Hepatocyte (in vitro differentiated cells): ENCODE measurements around the gene TFB2M.

Experiments used
- EZH2 ChIP-seq: fragments of 200-600 bp; sonication (generic); IDR thresholded peaks from 2 replicates; pipeline ENCODE4 v1.6.1; 2016; ENCODE audit warnings: antibody characterized with exemption, mild to moderate bottlenecking, borderline replicate concordance
- TF ChIP-seq, protein P1 (sequence below): fragments of 200-600 bp; sonication (generic); IDR thresholded peaks from 2 replicates; pipeline ENCODE4 v1.5.1; 2016; ENCODE audit warnings: antibody characterized with exemption, mild to moderate bottlenecking; ENCODE audit not compliant: poor library complexity

DNA sequence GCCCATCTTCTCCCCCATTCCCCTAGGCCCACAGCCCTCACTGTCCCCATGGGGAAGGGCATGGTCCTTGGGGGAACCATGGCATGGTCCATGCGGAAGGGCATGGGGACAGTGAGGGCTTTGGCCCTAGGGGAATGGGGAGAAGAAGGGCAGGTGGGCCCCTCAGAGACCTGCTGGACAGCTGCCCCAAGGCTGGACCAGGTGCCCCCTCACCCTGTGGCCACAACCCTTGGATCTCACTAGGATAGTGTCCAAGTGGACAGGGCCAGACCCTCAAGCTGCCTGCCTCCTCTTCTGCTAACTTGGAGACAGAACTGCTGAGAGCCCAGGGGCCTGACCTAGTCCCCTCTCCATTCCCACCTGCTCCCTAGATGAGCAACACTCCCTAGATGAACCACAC lies 46.5 kb downstream of the TFB2M start:
- TF ChIP-seq, protein P1, sequence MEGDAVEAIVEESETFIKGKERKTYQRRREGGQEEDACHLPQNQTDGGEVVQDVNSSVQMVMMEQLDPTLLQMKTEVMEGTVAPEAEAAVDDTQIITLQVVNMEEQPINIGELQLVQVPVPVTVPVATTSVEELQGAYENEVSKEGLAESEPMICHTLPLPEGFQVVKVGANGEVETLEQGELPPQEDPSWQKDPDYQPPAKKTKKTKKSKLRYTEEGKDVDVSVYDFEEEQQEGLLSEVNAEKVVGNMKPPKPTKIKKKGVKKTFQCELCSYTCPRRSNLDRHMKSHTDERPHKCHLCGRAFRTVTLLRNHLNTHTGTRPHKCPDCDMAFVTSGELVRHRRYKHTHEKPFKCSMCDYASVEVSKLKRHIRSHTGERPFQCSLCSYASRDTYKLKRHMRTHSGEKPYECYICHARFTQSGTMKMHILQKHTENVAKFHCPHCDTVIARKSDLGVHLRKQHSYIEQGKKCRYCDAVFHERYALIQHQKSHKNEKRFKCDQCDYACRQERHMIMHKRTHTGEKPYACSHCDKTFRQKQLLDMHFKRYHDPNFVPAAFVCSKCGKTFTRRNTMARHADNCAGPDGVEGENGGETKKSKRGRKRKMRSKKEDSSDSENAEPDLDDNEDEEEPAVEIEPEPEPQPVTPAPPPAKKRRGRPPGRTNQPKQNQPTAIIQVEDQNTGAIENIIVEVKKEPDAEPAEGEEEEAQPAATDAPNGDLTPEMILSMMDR = no peak
- TF ChIP-seq EZH2 = no peak
